GM23338 (cell line): Measurements from ENCODE around the gene NT5DC4. TPM values are rescaled to one million over a fixed set of nuclear protein-coding genes. Genes with fewer than 3 reads are reported as not detected.

Source experiments
- CTCF ChIP-seq, 2 experiments: fragments of 200-600 bp in 1 of 2; sonication (generic) in 1 of 2; conservative IDR thresholded peaks; 2 replicates each; pipeline versions ENCODE4 v1.5.1 to v1.6.1; 2016 to 2017; ENCODE audit warnings: antibody characterized with exemption in 2 of 2, low read depth in 2 of 2, mild to moderate bottlenecking in 2 of 2, moderate library complexity in 1 of 2
- EZH2phosphoT487 ChIP-seq: fragments of 200-600 bp; sonication (generic); IDR thresholded peaks from one replicate; pipeline ENCODE4 v1.8.1; 2018; ENCODE audit warnings: antibody characterized with exemption; ENCODE audit not compliant: unreplicated experiment
- JUNB ChIP-seq: IDR thresholded peaks from one replicate; pipeline ENCODE4 v1.6.1; 2016; ENCODE audit warnings: antibody characterized with exemption; ENCODE audit not compliant: unreplicated experiment
- NANOG ChIP-seq: IDR thresholded peaks from 2 replicates; pipeline ENCODE4 v1.6.1; 2016; ENCODE audit warnings: antibody characterized with exemption, borderline replicate concordance
- POLR2AphosphoS5 ChIP-seq: IDR thresholded peaks from 2 replicates; pipeline ENCODE4 v1.6.1; 2016; ENCODE audit warnings: antibody characterized with exemption, low read depth
- STAT1 ChIP-seq: IDR thresholded peaks from one replicate; pipeline ENCODE4 v1.6.1; 2016; ENCODE audit warnings: antibody characterized with exemption; ENCODE audit not compliant: unreplicated experiment
- ZNF331 ChIP-seq: fragments of 250-450 bp; sonication (Bioruptor Pico); IDR thresholded peaks from 2 replicates; pipeline ENCODE4 v1.5.0; 2020; ENCODE audit warnings: low read depth, mild to moderate bottlenecking, moderate library complexity
- polyA plus RNA-seq: library from polyadenylated mRNA; unstranded; fragments of >200 nt; fragmentation: Nextera tagmentation; extraction: Ambion mirVana; gene quantifications from 2 replicates; pipeline ENCODE4 v1.2.1, GENCODE V29; 2016
- total RNA-seq: library from RNA; depleted of rRNA; stranded (reverse); fragments of >200 nt; shearing (Covaris generic); gene quantifications from 2 replicates; pipeline ENCODE4 v1.2.3, GENCODE V29; 2014
- TF ChIP-seq, protein P1 (sequence below): fragments of 250-450 bp; sonication (Bioruptor Pico); IDR thresholded peaks from 2 replicates; pipeline ENCODE4 v1.5.0; 2020; ENCODE audit warnings: mild to moderate bottlenecking, moderate library complexity
- TF ChIP-seq, protein P2 (sequence below): IDR thresholded peaks from one replicate; pipeline ENCODE4 v1.6.1; 2018; ENCODE audit warnings: antibody characterized with exemption; ENCODE audit not compliant: unreplicated experiment

The NT5DC4 gene
- total and polyA plus RNA-seq, 2 experiments from 2014 or later: not detected

DNA sequence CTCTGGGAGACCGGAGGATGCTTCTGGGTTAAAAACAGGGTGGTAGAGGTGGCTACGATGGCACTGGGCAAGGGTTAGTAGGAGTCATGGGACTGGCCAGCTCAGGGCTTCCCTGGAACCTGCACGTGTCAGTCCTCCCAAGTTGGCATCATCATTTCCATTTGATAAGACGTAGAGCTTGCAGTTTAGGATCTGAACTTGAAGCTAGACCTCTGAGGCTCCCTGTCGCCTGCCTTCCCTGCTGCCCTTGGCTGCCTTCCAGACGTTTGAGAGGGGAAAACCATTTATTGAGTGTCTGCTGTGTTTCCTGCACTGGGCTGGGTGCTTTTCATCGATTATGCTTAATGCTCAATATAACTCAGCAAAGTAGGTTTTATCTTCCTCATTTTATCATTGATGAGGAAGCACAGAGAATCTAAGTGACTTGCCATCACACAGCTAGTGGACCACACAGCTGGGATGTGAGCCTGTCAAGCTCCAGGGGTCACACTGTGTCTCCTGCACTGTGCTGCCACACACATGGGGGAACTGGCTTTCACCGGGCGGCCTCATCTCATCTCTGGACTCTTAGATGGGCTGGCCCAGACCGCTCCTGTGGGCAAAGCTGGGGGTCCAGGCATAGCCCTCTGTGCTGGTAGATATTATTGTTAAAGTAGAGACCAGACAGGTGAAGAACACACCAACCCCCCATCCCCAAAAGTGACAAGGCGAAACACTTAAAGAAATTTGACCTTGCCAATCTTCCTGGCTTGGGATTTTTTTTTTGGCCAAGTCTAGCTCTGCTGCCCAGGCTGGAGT is 7.8 kb downstream of the NT5DC4 start (continued):
- TF ChIP-seq, protein P1, sequence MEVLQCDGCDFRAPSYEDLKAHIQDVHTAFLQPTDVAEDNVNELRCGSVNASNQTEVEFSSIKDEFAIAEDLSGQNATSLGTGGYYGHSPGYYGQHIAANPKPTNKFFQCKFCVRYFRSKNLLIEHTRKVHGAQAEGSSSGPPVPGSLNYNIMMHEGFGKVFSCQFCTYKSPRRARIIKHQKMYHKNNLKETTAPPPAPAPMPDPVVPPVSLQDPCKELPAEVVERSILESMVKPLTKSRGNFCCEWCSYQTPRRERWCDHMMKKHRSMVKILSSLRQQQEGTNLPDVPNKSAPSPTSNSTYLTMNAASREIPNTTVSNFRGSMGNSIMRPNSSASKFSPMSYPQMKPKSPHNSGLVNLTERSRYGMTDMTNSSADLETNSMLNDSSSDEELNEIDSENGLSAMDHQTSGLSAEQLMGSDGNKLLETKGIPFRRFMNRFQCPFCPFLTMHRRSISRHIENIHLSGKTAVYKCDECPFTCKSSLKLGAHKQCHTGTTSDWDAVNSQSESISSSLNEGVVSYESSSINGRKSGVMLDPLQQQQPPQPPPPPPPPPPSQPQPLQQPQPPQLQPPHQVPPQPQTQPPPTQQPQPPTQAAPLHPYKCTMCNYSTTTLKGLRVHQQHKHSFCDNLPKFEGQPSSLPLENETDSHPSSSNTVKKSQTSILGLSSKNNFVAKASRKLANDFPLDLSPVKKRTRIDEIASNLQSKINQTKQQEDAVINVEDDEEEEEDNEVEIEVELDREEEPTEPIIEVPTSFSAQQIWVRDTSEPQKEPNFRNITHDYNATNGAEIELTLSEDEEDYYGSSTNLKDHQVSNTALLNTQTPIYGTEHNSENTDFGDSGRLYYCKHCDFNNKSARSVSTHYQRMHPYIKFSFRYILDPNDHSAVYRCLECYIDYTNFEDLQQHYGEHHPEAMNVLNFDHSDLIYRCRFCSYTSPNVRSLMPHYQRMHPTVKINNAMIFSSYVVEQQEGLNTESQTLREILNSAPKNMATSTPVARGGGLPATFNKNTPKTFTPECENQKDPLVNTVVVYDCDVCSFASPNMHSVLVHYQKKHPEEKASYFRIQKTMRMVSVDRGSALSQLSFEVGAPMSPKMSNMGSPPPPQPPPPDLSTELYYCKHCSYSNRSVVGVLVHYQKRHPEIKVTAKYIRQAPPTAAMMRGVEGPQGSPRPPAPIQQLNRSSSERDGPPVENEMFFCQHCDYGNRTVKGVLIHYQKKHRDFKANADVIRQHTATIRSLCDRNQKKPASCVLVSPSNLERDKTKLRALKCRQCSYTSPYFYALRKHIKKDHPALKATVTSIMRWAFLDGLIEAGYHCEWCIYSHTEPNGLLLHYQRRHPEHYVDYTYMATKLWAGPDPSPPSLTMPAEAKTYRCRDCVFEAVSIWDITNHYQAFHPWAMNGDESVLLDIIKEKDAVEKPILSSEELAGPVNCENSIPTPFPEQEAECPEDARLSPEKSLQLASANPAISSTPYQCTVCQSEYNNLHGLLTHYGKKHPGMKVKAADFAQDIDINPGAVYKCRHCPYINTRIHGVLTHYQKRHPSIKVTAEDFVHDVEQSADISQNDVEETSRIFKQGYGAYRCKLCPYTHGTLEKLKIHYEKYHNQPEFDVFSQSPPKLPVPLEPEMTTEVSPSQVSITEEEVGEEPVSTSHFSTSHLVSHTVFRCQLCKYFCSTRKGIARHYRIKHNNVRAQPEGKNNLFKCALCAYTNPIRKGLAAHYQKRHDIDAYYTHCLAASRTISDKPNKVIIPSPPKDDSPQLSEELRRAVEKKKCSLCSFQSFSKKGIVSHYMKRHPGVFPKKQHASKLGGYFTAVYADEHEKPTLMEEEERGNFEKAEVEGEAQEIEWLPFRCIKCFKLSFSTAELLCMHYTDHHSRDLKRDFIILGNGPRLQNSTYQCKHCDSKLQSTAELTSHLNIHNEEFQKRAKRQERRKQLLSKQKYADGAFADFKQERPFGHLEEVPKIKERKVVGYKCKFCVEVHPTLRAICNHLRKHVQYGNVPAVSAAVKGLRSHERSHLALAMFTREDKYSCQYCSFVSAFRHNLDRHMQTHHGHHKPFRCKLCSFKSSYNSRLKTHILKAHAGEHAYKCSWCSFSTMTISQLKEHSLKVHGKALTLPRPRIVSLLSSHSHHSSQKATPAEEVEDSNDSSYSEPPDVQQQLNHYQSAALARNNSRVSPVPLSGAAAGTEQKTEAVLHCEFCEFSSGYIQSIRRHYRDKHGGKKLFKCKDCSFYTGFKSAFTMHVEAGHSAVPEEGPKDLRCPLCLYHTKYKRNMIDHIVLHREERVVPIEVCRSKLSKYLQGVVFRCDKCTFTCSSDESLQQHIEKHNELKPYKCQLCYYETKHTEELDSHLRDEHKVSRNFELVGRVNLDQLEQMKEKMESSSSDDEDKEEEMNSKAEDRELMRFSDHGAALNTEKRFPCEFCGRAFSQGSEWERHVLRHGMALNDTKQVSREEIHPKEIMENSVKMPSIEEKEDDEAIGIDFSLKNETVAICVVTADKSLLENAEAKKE: no peak
- TF ChIP-seq CTCF (conservative IDR thresholded peaks at IDR 0.05; ENCODE audit: low read depth in 2 of 2) (no peak), ZNF331 (CRISPR knock-in tag) (no peak), STAT1 (no peak), NANOG (no peak), JUNB (no peak), POLR2AphosphoS5 (no peak), EZH2phosphoT487 (no peak)
- TF ChIP-seq, protein P2, sequence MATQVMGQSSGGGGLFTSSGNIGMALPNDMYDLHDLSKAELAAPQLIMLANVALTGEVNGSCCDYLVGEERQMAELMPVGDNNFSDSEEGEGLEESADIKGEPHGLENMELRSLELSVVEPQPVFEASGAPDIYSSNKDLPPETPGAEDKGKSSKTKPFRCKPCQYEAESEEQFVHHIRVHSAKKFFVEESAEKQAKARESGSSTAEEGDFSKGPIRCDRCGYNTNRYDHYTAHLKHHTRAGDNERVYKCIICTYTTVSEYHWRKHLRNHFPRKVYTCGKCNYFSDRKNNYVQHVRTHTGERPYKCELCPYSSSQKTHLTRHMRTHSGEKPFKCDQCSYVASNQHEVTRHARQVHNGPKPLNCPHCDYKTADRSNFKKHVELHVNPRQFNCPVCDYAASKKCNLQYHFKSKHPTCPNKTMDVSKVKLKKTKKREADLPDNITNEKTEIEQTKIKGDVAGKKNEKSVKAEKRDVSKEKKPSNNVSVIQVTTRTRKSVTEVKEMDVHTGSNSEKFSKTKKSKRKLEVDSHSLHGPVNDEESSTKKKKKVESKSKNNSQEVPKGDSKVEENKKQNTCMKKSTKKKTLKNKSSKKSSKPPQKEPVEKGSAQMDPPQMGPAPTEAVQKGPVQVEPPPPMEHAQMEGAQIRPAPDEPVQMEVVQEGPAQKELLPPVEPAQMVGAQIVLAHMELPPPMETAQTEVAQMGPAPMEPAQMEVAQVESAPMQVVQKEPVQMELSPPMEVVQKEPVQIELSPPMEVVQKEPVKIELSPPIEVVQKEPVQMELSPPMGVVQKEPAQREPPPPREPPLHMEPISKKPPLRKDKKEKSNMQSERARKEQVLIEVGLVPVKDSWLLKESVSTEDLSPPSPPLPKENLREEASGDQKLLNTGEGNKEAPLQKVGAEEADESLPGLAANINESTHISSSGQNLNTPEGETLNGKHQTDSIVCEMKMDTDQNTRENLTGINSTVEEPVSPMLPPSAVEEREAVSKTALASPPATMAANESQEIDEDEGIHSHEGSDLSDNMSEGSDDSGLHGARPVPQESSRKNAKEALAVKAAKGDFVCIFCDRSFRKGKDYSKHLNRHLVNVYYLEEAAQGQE: no peak
